Bronchial epithelial cell (primary cell): Measurements from ENCODE around the gene PREX1. TPM values are rescaled to one million over a fixed set of nuclear protein-coding genes. Genes with fewer than 3 reads are reported as not detected.

Experiments
- DNase-seq: peaks from one replicate; pipeline ENCODE4 v3.0.0-alpha.2; 2010; ENCODE audit warnings: low read depth
- FAIRE-seq: peaks from 2 replicates; lab custom pipeline; 2011; peaks lifted over from hg19 to GRCh38; lab: Jason Lieb, UNC
- H3K27me3 ChIP-seq: 2 replicates; pipeline ENCODE4 v1.5.1; 2011; ENCODE audit warnings: low read length; ENCODE audit not compliant: control insufficient read depth, insufficient read depth
- H3K36me3 ChIP-seq: 2 replicates; pipeline ENCODE4 v1.5.1; 2011; ENCODE audit warnings: low read length; ENCODE audit not compliant: control insufficient read depth, insufficient read depth
- H3K4me3 ChIP-seq: 2 replicates; pipeline ENCODE4 v1.5.1; 2011; ENCODE audit warnings: mild to moderate bottlenecking, low read depth, low read length, control low read depth
- total RNA-seq: library from RNA; depleted of rRNA; stranded (reverse); fragments of >200 nt; gene quantifications from 2 replicates; pipeline ENCODE4 v1.2.1, GENCODE V29; 2014
- TF ChIP-seq, protein P1 (sequence below): IDR thresholded peaks from 2 replicates; pipeline ENCODE4 v1.5.1; 2011; ENCODE audit warnings: mild to moderate bottlenecking, moderate library complexity, low read length, control low read depth, inconsistent platforms; ENCODE audit not compliant: insufficient read depth, severe bottlenecking

PREX1 gene
- total RNA-seq, 1 donor from 2014 or later = under 0.01 TPM

GRCh38 chr20:48822879-48823385, 4.9 kb downstream of the PREX1 start:
- Histone ChIP-seq H3K27me3 (peaks cover 10% of the 10 kb centered on the region), H3K4me3 (no peak overlapping the region), H3K36me3 (no peaks in the 10 kb centered on the region)
- FAIRE-seq (no peak), DNase-seq (no peak)
- TF ChIP-seq, protein P1, sequence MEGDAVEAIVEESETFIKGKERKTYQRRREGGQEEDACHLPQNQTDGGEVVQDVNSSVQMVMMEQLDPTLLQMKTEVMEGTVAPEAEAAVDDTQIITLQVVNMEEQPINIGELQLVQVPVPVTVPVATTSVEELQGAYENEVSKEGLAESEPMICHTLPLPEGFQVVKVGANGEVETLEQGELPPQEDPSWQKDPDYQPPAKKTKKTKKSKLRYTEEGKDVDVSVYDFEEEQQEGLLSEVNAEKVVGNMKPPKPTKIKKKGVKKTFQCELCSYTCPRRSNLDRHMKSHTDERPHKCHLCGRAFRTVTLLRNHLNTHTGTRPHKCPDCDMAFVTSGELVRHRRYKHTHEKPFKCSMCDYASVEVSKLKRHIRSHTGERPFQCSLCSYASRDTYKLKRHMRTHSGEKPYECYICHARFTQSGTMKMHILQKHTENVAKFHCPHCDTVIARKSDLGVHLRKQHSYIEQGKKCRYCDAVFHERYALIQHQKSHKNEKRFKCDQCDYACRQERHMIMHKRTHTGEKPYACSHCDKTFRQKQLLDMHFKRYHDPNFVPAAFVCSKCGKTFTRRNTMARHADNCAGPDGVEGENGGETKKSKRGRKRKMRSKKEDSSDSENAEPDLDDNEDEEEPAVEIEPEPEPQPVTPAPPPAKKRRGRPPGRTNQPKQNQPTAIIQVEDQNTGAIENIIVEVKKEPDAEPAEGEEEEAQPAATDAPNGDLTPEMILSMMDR = no peak

DNA sequence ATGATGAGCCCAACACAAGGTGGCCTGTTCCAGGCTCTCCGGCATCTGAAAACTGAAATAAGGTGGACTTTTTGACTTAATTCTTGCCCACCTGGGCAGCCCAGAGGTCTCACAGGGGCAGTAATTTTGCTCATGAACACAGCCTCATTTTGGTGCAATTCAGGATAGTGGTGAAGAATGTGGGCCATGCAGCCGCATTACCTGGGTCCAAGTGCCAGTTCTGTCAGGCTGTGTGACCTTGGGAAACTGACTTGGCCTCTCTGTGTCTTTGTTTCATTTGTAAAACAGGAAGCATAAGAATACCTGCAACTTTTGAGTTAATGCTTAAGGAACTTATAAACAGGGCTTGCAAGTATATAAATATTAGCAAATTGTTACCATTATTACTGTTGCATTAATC, 5.6 kb downstream of the PREX1 start:
- Histone ChIP-seq H3K36me3 (no peaks in the 10 kb centered on the region), H3K27me3 (peaks cover 8% of the 10 kb centered on the region), H3K4me3 (no peak overlapping the region)
- TF ChIP-seq, protein P1 = no peak
- no peak for DNase-seq
- FAIRE-seq = no peak

DNA sequence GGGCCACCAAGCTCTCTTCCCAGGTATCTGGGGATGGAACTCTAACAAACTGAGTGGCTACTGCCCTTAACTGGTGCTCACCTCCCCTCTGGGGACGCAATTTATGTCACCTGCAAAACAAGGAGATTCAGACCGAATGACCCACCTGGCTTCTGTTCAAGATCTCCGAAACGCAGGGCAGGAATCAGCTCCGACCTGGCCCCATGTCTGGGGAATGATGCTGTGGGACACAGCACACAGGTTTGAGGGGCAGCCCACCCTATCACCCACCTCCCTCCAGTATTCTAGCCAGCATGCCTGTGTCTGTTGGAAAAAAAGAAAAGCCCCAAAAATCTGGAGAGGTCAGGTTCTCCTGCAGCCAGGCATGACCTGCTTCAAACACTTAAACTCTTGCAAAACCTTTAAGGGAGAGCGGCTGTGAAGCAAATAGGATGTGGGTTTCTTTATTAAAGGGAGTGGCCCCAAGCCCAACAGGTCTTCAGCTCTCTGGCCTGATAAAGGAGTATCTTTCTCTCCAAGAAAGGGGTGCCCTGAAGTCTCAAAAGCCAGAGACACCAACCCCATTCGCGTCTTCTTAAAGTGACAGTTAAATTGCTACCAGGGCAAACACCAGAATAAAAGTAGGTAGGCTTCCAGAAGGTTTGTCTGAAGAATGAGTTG, 6.4 kb downstream of the PREX1 start:
- H3K36me3 ChIP-seq = no peaks in the 10 kb centered on the region
- peaks cover 5% of the 10 kb centered on the region for H3K27me3 ChIP-seq
- DNase-seq (no peak), FAIRE-seq (no peak)
- H3K4me3 ChIP-seq = no peak overlapping the region
- TF ChIP-seq, protein P1 = no peak

DNA sequence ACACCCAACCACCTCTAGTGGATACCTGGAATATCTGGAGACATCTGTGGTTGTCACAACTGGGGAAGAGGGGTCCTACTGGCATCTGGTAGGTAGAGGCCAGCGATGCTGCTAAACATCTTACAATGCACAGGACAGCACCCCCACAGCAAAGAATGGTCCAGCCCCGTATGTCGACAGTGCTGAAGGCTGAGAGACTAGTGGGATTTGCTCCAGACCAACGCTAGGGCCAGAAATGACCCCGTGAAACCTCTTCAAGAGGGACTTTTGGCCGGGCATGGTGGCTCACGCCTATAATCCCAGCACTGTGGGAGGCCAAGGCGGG, 7.2 kb downstream of the PREX1 start:
- H3K4me3 ChIP-seq = no peak overlapping the region
- no peak for FAIRE-seq
- TF ChIP-seq, protein P1 = no peak
- peaks cover 3% of the 10 kb centered on the region for H3K27me3 ChIP-seq
- DNase-seq = no peak
- no peaks in the 10 kb centered on the region for H3K36me3 ChIP-seq

- Histone ChIP-seq H3K4me3 (no peak overlapping the region), H3K36me3 (no peaks in the 10 kb centered on the region), H3K27me3 (peaks cover 3% of the 10 kb centered on the region)
- FAIRE-seq = no peak
- no peak for DNase-seq
- TF ChIP-seq, protein P1 = no peak
Measured at GRCh38 chr20:48819821-48820648, 7.8 kb downstream of the PREX1 start.
